ENCODE results near the gene FADS1.

The FADS1 gene

DNA sequence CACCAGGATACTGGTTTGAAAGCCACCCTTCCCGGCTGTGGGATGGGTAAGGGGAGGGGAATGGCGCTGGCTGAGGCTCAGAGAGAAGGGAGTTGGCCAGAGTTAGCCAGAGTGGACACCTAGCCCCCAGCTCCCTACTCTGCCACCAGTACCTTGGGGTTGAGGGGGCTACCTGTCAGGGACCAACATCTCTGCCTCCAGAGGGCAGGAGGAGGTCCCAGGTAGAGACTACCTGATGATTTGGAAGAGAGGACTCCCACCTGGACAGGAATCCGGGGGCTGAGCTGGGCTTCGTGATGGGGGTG is 60.7 kb downstream of the FADS1 start:
- no peak for DNase-seq

DNA sequence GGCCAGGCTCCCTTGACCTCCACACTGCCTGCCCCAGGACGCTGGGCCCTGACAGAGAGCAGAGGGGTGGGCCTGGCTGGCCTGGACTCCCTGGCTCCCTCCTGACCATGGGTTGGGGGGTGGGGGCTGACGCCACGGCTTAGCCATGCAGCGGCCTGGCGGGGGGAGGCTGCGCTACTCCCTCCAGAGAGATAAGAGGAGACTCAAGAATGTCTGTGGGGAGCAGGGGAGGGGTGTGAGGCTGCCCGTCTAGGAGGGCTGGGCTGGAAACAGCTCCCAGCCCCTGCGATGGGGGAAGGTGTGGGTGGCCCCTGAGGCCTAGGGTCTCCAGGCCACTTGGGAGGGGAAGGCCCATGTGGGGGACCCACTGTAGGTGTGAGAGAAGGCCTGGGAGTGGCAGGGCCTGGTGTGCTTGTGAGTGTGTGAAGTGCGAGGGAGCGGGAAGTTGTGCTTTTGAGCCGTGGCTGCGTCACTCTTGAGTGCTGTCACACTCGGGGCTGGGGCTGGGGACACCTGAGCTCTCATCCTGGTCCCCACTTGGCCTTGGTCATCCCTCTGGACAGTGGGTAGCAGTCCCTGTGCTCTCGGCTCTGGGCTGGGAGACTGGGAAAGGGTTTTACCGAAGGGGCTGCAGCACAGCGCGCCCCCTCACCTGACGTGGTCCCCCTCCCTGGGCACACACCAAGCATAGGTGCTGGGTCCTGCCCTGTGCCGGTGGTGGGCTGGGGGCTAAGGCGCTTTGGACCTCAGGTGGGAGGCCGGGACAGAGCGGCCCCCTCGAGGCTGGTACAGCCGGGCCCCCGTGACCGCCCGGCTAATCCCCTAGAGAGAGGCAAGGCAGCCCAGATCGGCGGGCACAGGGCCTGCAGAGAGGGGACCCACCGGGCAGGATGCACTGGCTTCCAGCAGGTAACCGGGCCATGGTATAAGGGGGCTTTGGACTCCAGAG is 62.0 kb downstream of the FADS1 start:
- no peak for DNase-seq

DNA sequence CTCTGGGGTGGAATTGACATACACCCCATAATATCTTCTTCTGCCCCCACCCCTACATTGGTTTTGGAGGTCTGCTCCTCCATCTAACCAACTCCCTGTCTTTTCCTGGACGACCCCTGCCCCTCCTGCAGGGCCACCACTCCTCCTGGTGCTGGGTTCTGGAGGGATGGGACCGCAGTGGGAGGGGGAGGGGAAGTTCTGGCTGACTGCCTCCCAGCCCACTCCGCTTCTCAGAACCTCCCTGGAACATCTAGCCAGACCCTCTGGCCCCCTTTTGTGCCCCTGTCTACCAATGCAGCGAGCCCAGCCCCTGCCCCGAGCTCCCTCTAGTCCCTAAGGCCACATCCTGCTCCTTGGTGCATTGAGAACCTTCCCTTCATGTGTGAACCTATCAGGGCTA is 63.1 kb downstream of the FADS1 start:
- no peak for DNase-seq

DNA sequence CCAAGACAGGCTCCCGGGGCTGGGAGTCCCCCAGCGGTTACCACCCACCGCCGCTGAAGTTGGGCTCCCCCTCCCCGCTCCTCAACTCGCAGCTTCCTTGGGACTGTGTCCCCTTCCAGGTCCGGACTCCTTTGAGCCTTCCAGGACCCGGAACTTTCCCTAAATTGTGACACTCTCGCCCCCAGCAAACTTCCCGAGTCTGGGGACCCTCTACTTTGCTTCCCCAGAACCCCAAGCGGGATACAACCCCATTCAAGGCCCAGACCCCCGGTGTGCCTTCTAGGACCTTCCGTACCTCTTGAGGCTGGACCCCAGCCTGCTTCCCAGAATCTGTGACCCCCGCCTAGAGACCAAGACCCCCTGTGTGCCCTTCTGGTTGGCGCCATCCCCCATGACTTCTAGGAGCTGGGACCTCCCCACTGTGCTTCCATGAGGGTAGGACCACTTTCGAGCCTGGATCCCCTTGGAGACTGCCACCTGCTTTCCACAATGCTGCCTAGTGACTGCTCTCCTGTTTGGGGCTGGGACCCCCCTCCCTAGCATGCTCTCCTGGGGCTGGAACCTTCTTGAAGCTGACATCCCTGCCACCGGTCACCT is 63.8 kb downstream of the FADS1 start:
- DNase-seq = no peak

DNA sequence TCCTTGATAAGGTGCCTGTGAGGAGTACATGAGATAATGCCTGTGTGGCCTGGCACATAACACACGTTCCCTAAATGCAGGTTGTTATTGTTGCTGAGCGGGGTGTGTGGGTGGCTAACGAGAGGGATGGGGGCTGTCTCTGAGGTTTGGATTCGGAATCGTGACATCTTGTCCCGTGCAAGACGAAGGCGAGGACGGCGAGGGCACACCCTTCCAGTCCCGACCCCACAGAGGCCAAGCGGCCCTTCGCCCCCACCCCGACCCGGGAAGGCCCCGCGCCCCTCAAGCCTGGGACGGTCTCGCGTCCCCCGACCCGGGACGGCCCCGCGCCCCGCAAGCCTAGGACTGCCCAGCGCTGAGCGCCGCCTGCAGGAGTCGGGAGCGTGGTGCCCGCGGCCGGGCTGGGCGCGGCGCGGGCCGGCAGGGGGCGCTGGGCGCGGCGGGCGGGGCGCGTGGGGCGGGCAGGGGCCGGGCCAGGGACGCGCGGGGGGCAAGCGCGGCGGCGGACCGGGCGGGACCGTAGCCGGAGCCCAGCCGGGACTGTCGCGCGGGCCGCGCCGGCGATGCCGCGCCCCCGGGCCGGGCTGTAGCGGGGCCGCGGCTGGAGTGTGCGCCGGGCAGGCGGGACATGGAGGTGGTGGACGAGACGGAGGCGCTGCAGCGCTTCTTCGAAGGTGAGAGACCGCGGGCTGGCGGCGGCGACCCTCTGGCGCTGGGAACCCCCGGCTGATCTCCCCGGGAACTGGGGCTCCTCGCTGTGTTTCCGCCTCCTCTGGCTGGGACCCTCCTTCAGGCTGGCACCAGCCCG is 64.5 kb downstream of the FADS1 start, which contains the start of gene MYRF:
TSS of gene MYRF (plus strand) at position 520 of the 808 bp plus-strand sequence. CDS start at position 629, 109 bp downstream.
- peak; percentile 31 for DNase-seq

DNA sequence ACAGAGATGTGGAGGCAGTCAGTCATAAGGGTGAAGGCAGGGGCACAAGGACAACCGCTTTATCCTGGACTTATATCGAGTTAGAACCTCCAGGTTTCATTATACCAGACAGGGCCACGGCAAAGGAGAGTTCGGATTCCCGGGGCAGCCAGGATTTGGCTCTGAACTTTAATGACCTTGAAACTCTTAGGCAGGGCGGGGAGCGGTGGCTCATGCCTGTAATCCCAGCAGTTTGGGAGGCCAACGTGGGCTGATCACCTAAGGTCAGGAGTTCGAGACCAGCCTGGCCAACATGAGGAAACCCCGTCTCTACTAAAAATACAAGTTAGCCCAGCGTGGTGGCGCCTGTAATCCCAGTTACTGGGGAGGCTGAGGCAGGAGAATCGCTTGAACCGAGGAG is 65.4 kb downstream of the FADS1 start:
- no peak for DNase-seq

DNA sequence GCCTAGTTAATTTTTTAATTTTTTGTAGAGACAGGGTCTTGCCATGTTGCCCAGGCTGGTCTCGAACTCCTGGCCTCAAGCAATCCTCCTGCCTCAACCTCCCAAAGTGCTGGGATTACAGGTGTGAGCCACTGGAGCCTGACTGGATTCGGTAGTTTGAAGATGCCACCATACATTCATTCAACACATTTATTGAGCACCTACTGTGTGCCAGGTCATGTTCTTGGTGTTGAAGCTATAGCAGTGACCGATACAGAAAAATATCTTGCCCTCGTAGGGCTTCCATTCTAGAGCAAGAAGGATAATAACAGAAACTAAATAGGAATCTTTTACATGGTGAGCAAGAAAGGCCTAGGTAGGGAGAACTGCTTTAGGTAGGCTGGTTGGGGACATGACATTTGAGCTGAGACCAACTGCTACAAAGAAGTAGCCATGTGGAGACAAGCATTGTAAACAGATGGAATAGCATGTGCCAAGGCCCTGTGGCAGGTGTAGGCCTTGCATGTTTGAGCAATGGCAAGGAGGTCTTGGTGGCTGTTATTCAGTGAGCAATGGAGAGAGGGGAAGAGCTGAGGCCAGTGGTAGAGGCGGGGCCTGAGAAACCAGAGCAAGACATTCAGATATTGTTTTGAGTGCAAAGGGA is 66.1 kb downstream of the FADS1 start:
- no peak for DNase-seq

All from activated CD4-positive, alpha-beta T cell treated with anti-CD3 and anti-CD28 coated beads for 1 hour (primary cell).